ENCODE results near the gene WWOX. TPM values are rescaled to one million over a fixed set of nuclear protein-coding genes. Genes with fewer than 3 reads are reported as not detected.

The WWOX gene
- polyA plus RNA-seq, 6 donors from 2014 or later = 9.1 to 17.0 (median 12.5) TPM

DNA sequence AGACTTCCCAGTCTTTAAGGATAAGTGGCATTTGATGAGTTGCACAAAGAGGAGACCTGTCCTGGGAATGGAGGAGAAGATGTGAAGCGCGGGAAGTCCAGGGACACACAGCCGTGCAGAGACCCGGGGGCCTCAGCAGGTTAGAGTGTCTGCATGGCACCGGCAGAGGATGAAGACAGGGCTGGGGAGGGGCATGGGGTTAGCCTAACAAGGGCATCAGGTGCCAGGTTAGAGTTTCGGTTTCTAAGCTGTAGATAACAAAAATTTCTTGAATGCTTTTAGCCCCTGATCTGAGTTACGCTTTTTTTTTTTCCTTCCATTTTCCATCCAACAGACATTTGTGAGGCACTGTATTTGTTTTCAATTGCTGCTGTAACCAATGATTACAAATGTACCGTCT is 906.8 kb downstream of the WWOX start:
- Mint-ChIP-seq H3K36me3 (peaks cover 16 to 18% of the 10 kb centered on the region in 2 donors), H3K9me3 (peaks cover 0 to 4% (median 0%) of the 10 kb centered on the region in 7 donors), H3K4me1 (peaks cover 0 to 5% (median 0%) of the 10 kb centered on the region in 3 donors), H3K27ac (no peak overlapping the region), H3K27me3 (no peaks in the 10 kb centered on the region), H3K4me3 (no peak overlapping the region)
- DNase-seq (no peak), ATAC-seq (ENCODE audit: low read depth in 2 of 2) (no peak)

DNA sequence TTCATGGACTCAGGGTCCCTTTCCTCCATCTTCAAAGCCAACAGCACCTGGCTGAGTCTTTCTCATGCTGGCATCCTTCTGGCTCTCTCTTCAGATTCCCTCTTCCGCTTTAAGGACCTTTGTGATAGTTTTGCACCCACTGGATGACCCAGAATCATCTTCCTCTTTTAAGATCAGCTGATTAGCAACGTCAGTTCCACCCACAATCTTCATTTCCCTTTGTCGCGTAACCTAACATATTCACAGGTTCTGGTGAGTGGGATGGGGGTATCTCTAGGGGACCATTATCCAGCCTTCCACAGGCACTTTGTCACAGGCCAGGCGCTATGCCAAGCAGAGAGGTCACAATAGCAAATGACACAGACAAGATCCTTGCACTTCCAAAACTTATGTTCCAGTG is 907.3 kb downstream of the WWOX start:
- peaks cover 0 to 2% (median 1%) of the 10 kb centered on the region in 3 donors for H3K27me3 Mint-ChIP-seq
- peaks cover 0 to 4% (median 0%) of the 10 kb centered on the region in 7 donors for H3K9me3 Mint-ChIP-seq
- peaks cover 1 to 6% (median 2%) of the 10 kb centered on the region in 3 donors for H3K4me1 Mint-ChIP-seq
- ATAC-seq (ENCODE audit: low read depth in 2 of 2) (no peak), DNase-seq (no peak)
- no peak overlapping the region for H3K27ac Mint-ChIP-seq
- peaks cover 16 to 18% of the 10 kb centered on the region in 2 donors for H3K36me3 Mint-ChIP-seq
- no peak overlapping the region for H3K4me3 Mint-ChIP-seq

DNA sequence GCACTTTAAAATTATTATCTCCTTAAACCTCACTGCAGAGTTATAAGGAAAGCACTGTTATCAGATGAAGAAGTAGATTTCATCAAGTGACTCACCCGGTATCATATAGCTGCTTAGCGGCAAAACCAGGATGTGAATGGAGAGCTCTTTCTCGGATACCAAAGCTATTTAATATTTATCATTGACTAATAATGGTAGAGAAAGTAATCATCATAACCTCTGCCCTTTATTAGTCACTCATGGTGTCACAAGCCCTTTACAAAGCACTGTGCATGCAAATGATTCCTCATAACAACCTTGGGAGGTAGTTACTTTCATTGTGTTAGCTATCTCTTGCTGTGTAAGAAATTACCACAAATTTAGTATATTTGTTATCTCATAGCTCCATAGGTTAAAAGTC is 908.2 kb downstream of the WWOX start:
- Mint-ChIP-seq H3K27ac (no peak overlapping the region), H3K36me3 (peaks cover 16 to 18% of the 10 kb centered on the region in 2 donors), H3K27me3 (peaks cover 0 to 5% (median 4%) of the 10 kb centered on the region in 3 donors), H3K9me3 (peaks cover 0 to 4% (median 0%) of the 10 kb centered on the region in 7 donors), H3K4me3 (no peak overlapping the region), H3K4me1 (peaks cover 10 to 13% (median 10%) of the 10 kb centered on the region in 3 donors)
- ATAC-seq (ENCODE audit: low read depth in 2 of 2) (no peak), DNase-seq (no peak)

DNA sequence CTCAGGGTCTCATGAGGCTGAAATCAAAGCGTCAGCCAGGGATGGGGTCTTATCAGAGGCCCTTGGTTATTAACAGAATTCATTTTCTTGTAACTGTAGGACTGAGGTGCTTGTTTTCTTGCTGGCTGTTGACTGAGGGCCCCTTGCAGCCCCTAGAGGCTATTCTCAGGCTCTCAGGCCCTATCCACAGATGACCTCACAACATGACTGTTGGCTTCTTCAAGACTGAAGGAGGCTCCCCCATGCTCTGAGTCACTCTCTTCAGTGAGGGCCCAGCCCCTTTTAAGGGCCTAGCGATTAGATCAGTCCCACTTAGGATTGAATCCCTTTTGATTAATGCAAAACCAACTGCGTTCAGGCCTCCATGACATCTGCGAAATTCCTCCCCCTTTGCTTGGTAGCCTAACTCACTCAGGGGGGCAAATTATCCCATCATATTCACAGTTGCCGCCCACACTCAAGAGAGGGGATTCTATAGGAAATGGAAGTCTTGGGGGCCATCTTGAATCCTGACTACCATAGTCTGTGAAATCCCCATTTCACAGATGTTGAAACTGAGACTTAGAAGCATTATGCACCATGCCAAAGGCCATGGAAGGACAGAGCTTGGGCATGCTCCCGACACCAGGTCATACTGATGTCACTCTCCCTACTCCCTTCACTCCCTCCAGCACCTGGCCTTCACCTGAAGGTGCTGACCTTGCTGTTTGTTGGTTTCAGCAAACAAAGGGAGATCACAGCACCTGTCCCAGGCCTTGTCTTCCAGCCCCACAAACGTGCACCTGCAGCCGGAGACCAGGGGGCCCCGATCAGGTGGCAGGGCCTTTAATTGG is 908.8 kb downstream of the WWOX start:
- H3K27me3 Mint-ChIP-seq = peaks cover 0 to 5% (median 4%) of the 10 kb centered on the region in 3 donors
- no peak for ATAC-seq (ENCODE audit: low read depth in 2 of 2)
- no peak overlapping the region for H3K4me3 Mint-ChIP-seq
- H3K27ac Mint-ChIP-seq = no peak overlapping the region
- DNase-seq = no peak
- H3K36me3 Mint-ChIP-seq = peaks cover 16 to 18% of the 10 kb centered on the region in 2 donors
- peaks cover 16 to 19% (median 17%) of the 10 kb centered on the region in 3 donors for H3K4me1 Mint-ChIP-seq
- peaks cover 0 to 4% (median 0%) of the 10 kb centered on the region in 7 donors for H3K9me3 Mint-ChIP-seq

DNA sequence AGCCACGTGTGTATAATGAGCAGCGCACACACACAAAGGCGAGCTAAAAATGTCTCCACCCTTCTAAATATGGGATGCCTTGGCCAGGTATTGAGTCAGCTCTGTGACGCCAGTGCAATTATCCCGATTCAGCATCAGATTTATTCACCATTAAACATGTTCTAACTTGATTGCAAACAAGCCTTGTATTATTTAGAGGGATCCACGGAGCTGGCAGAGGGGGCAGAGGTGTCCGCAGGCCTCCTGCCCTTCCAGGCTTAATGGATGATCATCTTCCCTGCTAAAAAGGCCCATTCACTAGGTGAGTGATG is 909.4 kb downstream of the WWOX start:
- Mint-ChIP-seq H3K36me3 (peaks cover 16 to 18% of the 10 kb centered on the region in 2 donors), H3K4me3 (no peak overlapping the region), H3K27me3 (peaks cover 0 to 5% (median 4%) of the 10 kb centered on the region in 3 donors), H3K9me3 (peaks cover 0 to 4% (median 0%) of the 10 kb centered on the region in 7 donors), H3K27ac (no peak overlapping the region), H3K4me1 (peaks cover 22 to 24% (median 22%) of the 10 kb centered on the region in 3 donors)
- ATAC-seq (ENCODE audit: low read depth in 2 of 2) = no peak
- DNase-seq = no peak

DNA sequence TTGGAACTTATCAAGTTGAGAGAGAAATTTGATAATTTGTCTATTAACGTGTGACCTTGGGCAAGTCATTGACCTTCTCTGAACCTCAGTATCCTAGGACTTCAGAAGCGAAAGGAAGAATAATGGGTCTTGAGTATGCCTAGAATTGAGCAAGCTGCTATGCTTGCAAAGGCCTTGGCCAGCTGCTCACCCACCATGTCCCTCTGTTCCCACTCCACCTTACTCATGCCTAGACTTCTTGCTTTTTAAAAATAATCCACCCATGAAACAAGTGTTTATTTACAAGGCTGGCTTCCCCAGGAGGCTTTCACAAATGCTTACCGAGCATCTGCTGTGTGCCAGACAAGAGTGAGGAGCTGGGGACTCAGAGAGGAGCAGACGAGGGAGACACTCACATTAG is 910.4 kb downstream of the WWOX start:
- Mint-ChIP-seq H3K27ac (no peak overlapping the region), H3K4me1 (peaks cover 25 to 27% (median 27%) of the 10 kb centered on the region in 3 donors), H3K9me3 (peaks cover 0 to 4% (median 0%) of the 10 kb centered on the region in 7 donors), H3K27me3 (peaks cover 0 to 5% (median 4%) of the 10 kb centered on the region in 3 donors), H3K36me3 (peaks cover 16 to 18% of the 10 kb centered on the region in 2 donors), H3K4me3 (no peak overlapping the region)
- ATAC-seq (ENCODE audit: low read depth in 2 of 2) = no peak
- DNase-seq = no peak

DNA sequence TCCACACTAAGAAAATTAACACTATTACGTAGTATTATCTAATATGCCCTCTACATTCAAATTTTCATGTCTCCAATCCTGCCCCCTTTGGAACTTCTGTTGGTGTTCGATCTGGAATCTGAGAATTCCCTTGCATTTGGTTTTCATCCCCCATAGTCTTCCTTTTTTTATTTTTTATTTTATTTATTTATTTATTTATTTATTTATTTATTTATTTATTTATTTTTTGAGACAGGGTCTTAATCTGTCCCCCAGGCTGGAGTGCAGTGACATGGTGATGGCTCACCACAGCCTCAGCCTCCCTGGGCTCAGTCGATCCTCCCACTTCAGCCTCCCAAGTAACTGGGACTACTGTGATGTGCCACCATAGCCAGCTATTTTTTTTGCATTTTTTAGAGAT is 911.8 kb downstream of the WWOX start:
- H3K4me1 Mint-ChIP-seq = peaks cover 25 to 31% (median 27%) of the 10 kb centered on the region in 3 donors
- no peak overlapping the region for H3K27ac Mint-ChIP-seq

DNA sequence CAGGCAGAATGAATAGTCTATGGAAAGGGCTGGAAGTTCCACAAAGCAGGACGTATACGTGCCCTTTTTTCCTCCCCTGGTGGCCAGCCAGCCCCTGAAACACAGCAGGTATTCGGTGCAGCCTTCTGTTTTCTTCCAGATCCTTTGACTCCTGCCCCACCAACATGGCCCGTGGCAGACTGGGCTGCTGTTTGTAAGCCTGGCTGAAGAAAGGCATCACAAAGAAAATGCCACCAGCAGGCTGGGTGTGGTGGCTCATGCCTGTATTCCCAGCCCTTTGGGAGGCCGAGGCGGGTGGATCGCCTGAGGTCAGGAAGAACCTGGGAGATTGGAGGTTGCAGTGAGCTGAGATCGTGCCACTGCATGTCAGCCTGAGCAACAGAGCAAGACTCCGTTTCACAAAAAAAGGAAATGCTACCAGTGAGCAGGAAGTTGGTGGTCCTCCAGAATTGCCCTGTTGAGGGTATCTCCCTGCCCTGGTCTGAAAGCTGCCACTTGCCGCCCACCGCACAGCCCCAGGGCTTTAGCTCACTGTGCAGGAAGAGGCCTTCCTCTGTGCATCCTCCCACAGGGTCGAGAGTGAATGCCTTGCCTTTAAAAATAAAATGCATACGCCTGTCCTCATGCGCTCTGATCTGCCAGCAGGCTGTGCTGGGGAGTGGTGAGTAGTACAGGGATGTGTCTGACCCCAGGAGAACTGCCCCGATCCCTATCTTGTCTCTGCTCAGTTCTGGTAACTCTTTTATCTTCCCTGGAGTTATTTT is 913.4 kb downstream of the WWOX start:
- Mint-ChIP-seq H3K27me3 (peaks cover 0 to 13% (median 4%) of the 10 kb centered on the region in 3 donors), H3K9me3 (peaks cover 0 to 1% (median 0%) of the 10 kb centered on the region in 7 donors), H3K27ac (peak overlapping the region in 3 of 6 donors; percentile 1 to 13 (median 8)), H3K4me3 (peak overlapping the region in 7 of 8 donors; percentile 31 to 75 (median 66)), H3K4me1 (peaks cover 20 to 37% (median 27%) of the 10 kb centered on the region in 3 donors), H3K36me3 (peaks cover 10 to 11% of the 10 kb centered on the region in 2 donors)
- DNase-seq = peak; percentile 60
- ATAC-seq (ENCODE audit: low read depth in 2 of 2) = peak; percentile 95 to 96

More for the DNA sequence above, 911.8 kb downstream of the WWOX start:
- Mint-ChIP-seq H3K9me3 (peaks cover 0 to 4% (median 0%) of the 10 kb centered on the region in 7 donors), H3K36me3 (peaks cover 16 to 17% of the 10 kb centered on the region in 2 donors), H3K4me3 (no peak overlapping the region), H3K27me3 (peaks cover 0 to 9% (median 4%) of the 10 kb centered on the region in 3 donors)
- no peak for DNase-seq
- ATAC-seq (ENCODE audit: low read depth in 2 of 2) = no peak

DNA sequence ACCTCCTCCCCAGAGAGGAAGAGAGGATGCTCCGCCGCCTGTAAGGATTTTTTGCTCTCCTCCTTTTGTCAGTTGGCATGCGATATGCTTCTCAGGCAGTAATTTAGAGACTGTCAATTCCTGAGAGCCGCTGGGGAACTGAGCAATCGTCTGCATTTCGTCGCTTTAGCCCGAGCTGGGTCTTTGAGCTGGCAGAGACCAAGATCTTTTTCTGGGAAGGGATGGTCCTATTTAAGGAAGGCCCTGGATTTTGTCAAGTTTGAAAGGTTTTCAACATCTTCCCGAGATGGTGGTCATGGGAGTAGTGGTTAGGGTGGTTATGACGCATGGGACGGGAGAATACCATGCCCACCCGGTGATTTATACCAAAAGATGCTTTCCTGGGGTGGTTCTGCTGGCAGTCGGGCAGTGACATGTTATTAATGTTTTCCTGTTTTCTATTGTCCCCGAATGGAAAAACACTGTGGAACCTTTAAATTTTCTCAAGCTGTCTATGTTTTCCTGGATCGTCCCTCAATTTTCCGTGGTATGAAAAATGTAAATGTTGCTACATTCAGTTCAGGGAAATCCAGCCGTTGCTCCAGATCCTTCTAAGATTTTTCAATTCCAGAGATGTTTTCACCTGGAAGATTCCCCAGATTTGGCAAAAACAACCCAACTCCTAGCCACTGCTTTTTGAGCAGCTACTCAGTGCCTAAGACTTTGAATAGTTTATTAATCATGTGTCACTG is 914.6 kb downstream of the WWOX start:
- Mint-ChIP-seq H3K4me1 (peaks cover 20 to 37% (median 27%) of the 10 kb centered on the region in 3 donors), H3K9me3 (peaks cover 0 to 1% (median 0%) of the 10 kb centered on the region in 7 donors), H3K27ac (peak overlapping the region in 2 of 6 donors; percentile 24 to 73), H3K4me3 (peak overlapping the region in 4 of 8 donors; percentile 17 to 82 (median 50)), H3K27me3 (peaks cover 0 to 13% (median 10%) of the 10 kb centered on the region in 3 donors), H3K36me3 (peaks cover 10 to 11% of the 10 kb centered on the region in 2 donors)
- no peak for ATAC-seq (ENCODE audit: low read depth in 2 of 2)
- no peak for DNase-seq

DNA sequence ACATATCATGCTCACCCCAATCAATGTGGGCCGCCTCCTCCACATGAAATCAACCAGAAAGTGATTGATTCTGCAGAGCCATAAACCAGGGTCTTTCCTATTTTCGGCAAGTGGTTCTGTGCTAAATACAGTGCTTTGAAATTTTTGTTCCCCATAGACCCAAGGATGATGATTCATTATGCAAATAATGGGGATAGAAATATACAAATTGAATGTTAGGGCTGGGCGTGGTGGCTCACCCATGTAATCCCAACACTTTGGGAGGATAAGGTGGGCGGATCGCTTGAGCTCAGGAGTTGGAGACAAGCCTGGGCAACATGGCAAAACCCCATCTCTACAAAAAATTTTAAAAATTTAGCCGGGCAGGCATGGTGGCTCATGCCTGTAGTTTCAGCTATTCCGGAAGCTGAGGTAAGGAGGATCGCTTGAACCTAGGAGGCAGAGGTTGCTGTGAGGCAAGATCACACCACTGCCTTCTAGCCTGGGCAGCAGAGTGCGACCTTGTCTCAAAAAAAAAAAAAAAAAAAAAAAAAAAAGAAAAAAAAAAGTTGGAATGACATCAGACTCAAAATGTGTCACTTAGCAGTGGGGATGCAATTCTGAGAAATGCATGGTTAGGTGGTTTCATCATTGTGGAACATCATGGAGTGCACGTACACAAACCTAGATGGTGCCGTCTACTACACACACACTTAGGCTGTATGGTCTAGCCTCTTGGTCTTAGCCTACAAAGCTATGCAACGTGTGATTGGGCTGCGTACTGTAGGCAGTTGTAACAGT is 919.4 kb downstream of the WWOX start:
- no peak for DNase-seq
- Mint-ChIP-seq H3K36me3 (peaks cover 4 to 10% of the 10 kb centered on the region in 2 donors), H3K9me3 (peaks cover 0 to 1% (median 0%) of the 10 kb centered on the region in 7 donors), H3K4me1 (peaks cover 5 to 27% (median 9%) of the 10 kb centered on the region in 3 donors), H3K4me3 (no peak overlapping the region), H3K27me3 (peaks cover 0 to 7% (median 5%) of the 10 kb centered on the region in 3 donors), H3K27ac (no peak overlapping the region)
- no peak for ATAC-seq (ENCODE audit: low read depth in 2 of 2)

DNA sequence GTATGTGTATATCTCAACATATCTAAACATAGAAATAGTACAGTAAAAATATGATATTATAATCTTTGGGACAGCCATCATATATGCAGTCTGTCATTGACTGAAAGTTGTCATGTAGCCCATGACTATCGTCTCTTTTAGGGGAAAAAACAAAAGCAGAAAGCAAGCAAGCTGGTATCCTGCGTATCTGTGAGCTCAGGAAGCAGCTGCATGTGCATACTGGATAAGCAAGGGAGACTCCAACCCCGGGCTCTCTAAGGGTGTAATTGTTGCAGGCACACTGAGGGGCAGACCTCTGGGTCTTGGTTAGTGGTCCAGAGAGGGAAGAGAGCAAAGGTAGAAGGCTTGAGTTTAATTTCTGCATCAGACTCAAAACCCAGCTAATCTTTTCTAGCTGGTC is 920.0 kb downstream of the WWOX start:
- H3K9me3 Mint-ChIP-seq = peaks cover 0 to 1% (median 0%) of the 10 kb centered on the region in 7 donors
- H3K36me3 Mint-ChIP-seq = peaks cover 4 to 10% of the 10 kb centered on the region in 2 donors
- no peak for DNase-seq
- H3K27me3 Mint-ChIP-seq = peaks cover 0 to 7% (median 5%) of the 10 kb centered on the region in 3 donors
- H3K4me3 Mint-ChIP-seq = no peak overlapping the region
- H3K4me1 Mint-ChIP-seq = peaks cover 4 to 23% (median 5%) of the 10 kb centered on the region in 3 donors
- ATAC-seq (ENCODE audit: low read depth in 2 of 2) = no peak
- H3K27ac Mint-ChIP-seq = peak overlapping the region in 1 of 6 donors; percentile 65

DNA sequence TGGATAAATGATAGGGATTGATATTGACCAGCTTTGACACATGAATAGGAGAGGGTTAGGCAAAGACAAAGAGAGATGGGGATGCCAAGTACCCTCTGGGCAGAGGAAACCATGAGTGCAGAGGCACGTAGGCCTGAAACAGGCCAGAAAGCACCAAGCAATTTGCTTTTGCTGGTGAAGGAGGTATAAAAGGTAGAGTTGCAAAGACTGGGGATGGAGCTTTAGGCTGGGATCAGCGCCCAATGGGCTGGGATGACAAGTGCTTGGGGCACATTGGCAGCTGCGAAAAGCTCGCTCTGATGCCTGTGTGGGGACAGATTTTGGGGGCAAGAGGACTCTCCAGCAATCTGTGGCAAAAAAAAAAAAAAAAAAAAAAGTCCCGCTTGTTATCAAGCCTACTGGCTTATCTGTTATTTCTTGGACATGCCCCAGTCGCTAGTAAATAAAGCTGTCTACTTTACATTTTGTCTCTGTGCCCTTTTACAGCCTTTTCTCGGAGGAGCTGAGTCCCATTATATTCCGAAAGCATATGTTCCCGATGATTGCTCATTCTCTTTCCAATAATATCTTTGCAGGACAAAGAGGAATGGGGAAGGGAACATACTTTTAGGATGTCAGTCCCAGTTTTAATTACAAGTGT is 922.7 kb downstream of the WWOX start:
- Mint-ChIP-seq H3K4me1 (peaks cover 4 to 13% (median 5%) of the 10 kb centered on the region in 3 donors), H3K36me3 (peaks cover 0 to 7% of the 10 kb centered on the region in 2 donors), H3K9me3 (peaks cover 0 to 4% (median 0%) of the 10 kb centered on the region in 7 donors), H3K27ac (peak overlapping the region in 1 of 6 donors; percentile 51), H3K4me3 (no peak overlapping the region), H3K27me3 (peaks cover 0 to 5% (median 0%) of the 10 kb centered on the region in 3 donors)
- DNase-seq (no peak), ATAC-seq (ENCODE audit: low read depth in 2 of 2) (no peak)

Data from naive B cell (primary cell).